ENCODE data around the gene ZFYVE27. TPM values are rescaled to one million over a fixed set of nuclear protein-coding genes. Genes with fewer than 3 reads are reported as not detected.

The ZFYVE27 gene
- total and polyA plus RNA-seq, 9 donors, result 14.4 to 30.1 (median 25.6) TPM

DNA sequence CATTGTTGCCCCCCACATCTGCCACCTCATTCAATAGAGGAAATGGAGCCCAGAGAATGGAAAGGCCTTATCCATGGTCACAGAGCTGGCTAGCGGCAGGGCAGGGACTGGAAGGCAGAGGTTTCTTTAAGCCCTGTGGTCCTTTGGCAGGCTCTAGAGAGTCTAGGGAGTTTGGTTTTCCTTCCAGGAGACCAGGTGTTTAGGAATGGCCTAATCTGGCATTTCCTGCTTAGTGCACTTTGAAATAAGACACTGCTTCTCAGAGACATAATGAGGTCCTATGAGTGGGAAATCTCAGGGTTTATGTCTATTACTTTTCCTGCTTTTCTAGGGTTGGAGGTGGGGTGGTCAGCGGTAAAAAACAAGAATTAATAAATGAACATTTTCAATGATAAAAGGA is 17.3 kb upstream of the ZFYVE27 start:
- Histone ChIP-seq H3K4me1 (ENCODE audit: insufficient read depth) (peaks cover 6% of the 10 kb centered on the region), H3K36me3 (no peaks in the 10 kb centered on the region), H3K27ac (peak overlapping the region in 1 of 2 donors; percentile 41), H3K4me3 (no peak overlapping the region), H3K9me3 (no peaks in the 10 kb centered on the region), H3K27me3 (no peaks in the 10 kb centered on the region)
- intact Hi-C loops (cut with DNase I), result loop anchor here in 1 of 4 donors (5.0 kb wide), 1 partner anchor 32 kb away; the partner anchor contains the start of gene AVPI1
- TF ChIP-seq EP300 (IDR thresholded peaks at IDR 0.05), result no peak
- no peak for TF ChIP-seq POLR2A (IDR thresholded peaks at IDR 0.05)
- TF ChIP-seq, protein P1, sequence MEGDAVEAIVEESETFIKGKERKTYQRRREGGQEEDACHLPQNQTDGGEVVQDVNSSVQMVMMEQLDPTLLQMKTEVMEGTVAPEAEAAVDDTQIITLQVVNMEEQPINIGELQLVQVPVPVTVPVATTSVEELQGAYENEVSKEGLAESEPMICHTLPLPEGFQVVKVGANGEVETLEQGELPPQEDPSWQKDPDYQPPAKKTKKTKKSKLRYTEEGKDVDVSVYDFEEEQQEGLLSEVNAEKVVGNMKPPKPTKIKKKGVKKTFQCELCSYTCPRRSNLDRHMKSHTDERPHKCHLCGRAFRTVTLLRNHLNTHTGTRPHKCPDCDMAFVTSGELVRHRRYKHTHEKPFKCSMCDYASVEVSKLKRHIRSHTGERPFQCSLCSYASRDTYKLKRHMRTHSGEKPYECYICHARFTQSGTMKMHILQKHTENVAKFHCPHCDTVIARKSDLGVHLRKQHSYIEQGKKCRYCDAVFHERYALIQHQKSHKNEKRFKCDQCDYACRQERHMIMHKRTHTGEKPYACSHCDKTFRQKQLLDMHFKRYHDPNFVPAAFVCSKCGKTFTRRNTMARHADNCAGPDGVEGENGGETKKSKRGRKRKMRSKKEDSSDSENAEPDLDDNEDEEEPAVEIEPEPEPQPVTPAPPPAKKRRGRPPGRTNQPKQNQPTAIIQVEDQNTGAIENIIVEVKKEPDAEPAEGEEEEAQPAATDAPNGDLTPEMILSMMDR (IDR thresholded peaks at IDR 0.05), result no peak
- WGBS, 3 donors, result 62 to 70% (median 68%) methylated on average over 2 of the region's 2 CpGs
- DNase-seq, result no peak

DNA sequence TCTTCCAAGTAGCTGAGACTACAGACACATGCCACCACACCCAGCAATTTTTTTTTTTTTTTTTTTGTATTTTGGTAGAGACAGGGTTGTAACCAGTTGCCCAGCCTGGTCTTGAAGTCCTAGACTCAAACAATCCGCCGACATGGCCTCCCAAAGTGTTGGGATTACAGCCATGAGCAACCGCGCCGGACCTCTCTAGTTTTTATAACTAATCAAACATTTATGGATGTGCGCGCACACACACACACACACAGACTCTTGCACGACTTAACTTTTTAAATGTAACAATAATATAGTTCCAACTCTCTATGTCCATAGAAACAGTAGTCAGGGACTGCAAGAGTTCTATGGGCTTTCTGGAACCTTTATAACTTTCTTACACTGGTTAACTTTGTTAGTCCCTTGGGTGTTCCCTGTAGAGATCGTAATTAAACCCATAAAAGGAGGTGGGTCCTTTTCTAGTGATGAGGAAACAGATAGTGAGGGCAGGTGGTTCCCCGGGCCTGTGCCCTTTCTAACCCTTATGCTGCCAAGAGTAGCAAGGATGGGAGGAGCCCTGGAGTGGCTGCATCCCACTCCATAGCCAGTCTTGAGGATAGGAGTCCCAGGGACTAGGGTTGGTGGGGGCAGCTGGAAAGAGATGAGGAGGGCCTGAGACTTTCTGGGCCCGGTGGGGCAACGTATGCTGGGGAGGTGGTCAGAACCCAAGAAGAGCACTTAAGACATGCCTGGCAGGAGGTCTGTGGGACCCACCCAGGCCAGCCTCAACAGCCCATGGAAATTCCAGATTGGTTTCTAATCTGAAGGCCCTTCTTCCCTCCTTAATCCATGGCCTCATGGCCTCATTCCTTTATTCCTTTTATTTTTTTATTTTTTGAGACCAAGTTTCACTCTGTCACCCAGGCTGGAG is 14.8 kb upstream of the ZFYVE27 start:
- no peak overlapping the region for H3K27ac ChIP-seq
- WGBS, 3 donors, result 77 to 88% (median 79%) methylated on average over 12 of the region's 12 CpGs
- intact Hi-C loops (cut with DNase I), result loop anchor here in 1 of 4 donors (5.0 kb wide), 1 partner anchor 35 kb away; the partner anchor contains the start of gene AVPI1
- H3K9me3 ChIP-seq, result no peaks in the 10 kb centered on the region
- no peaks in the 10 kb centered on the region for H3K27me3 ChIP-seq
- H3K36me3 ChIP-seq, result no peaks in the 10 kb centered on the region
- TF ChIP-seq, protein P1 (IDR thresholded peaks at IDR 0.05), result no peak
- TF ChIP-seq EP300 (IDR thresholded peaks at IDR 0.05) (no peak), POLR2A (IDR thresholded peaks at IDR 0.05) (no peak)
- H3K4me3 ChIP-seq, result no peak overlapping the region
- peaks cover 2% of the 10 kb centered on the region for H3K4me1 ChIP-seq (ENCODE audit: insufficient read depth)
- no peak for DNase-seq

DNA sequence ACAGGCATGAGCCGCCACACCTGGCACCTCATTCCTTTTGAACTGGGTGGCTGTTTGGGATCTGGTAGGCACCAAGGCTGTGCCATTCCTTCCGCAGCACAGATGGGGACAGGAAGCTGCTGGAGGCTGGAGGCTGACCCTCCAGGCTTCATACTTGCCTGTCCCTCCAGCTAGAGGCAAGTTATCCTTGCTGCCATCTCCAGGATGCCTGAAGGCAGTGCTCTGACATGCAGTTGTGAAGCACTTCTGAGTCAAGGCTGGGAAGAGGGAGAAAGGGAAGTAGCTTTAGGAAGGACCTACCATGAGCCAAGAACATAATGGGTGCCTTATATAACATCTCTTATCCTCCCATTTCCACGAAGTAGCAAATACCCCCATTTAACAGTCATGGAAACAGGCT is 13.9 kb upstream of the ZFYVE27 start:
- Histone ChIP-seq H3K27me3 (no peaks in the 10 kb centered on the region), H3K4me3 (no peak overlapping the region), H3K9me3 (no peaks in the 10 kb centered on the region), H3K36me3 (no peaks in the 10 kb centered on the region), H3K4me1 (ENCODE audit: insufficient read depth) (peaks cover 2% of the 10 kb centered on the region), H3K27ac (no peak overlapping the region)
- no peak for DNase-seq
- 73 to 81% (median 79%) methylated on average over 3 of the region's 3 CpGs for WGBS, 3 donors
- intact Hi-C loops (cut with DNase I), result loop anchor here in 1 of 4 donors (5.0 kb wide), 1 partner anchor 36 kb away; the partner anchor contains the start of gene AVPI1
- TF ChIP-seq, protein P1 (IDR thresholded peaks at IDR 0.05), result no peak
- TF ChIP-seq EP300 (IDR thresholded peaks at IDR 0.05) (no peak), POLR2A (IDR thresholded peaks at IDR 0.05) (no peak)

DNA sequence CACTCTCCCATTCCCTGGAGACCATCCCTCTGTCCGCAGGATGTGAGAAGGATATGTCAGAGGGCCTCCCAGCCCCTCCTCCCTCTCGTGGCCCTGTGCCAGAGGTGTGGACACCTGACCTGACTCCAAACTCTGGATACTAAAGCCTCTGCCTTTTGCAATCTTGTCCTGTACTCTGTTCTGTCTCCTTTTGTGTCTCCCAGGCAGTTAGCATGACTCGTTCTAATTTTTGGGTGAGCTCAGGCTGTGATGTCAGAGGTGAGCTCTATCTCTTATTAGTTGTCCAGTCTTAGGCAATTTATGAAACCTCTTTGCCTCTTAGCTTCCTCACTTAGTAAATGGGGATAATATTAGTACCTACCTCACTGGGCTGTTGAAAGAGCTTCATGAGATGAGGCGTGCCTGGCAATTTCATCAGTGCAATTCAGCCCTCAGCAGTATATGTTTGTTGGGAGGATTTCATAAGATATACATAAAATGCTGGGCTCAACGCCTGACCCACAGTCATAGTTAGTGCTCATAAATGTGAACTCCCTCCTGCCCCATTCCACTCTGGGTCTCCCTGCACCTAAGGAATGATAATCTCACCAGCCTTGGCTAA is 12.5 kb upstream of the ZFYVE27 start:
- H3K9me3 ChIP-seq, result no peaks in the 10 kb centered on the region
- H3K4me3 ChIP-seq, result no peak overlapping the region
- no peaks in the 10 kb centered on the region for H3K4me1 ChIP-seq (ENCODE audit: insufficient read depth)
- H3K27ac ChIP-seq, result no peak overlapping the region
- intact Hi-C loops (cut with DNase I), result loop anchor here in 1 of 4 donors (5.0 kb wide), 1 partner anchor 37 kb away; the partner anchor contains the start of gene AVPI1
- no peaks in the 10 kb centered on the region for H3K27me3 ChIP-seq
- DNase-seq, result no peak
- no peaks in the 10 kb centered on the region for H3K36me3 ChIP-seq
- WGBS, 3 donors, result 49 to 55% (median 53%) methylated on average over 5 of the region's 5 CpGs
- no peak for TF ChIP-seq EP300 (IDR thresholded peaks at IDR 0.05)
- TF ChIP-seq, protein P1 (IDR thresholded peaks at IDR 0.05), result no peak

Measured in ovary (tissue), 9 donors.